ENCODE data around the gene MTCL1.

MTCL1 gene

DNA sequence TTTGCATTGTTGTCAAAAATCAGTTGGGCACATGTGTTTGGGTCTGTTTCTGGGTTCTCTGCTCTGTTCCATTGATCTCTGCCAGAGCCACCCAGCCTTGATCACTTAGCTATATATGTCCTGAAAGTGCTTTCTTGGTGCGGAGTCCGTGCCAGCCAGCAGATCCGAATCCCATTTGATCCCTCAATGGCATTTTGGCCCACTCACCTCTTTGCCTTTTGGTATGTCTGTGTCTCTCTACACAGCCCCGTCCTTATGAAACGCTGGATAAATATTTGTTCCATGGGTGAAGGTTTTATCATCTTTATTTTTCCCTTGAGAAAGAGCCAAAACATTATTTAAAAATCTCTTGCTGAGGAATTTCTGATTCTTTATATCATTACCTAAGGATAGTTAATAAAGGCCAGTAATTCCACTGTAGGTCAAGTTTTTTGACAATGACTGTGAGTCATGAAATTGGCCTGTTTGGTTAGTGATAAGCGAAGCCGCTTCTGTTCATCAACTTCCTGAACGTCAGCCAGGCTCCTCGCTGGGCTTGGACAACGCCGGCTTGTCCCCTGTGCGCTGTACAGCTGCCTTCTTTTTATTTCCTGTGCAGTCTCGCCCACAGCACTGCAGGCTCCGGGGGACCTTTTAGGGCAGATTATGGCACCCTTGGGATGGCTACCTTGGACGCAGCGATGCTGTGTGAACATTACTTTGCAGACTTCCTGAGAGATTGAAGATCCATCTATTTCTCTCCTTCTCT is 24.9 kb downstream of the MTCL1 start:
- Histone ChIP-seq H3K9me3 (ENCODE audit: control insufficient read depth, insufficient read depth, low read length) (no peaks in the 10 kb centered on the region), H3K4me1 (ENCODE audit: control insufficient read depth, insufficient read depth, low read length) (peaks cover 18% of the 10 kb centered on the region), H3K27ac (ENCODE audit: low read depth, low read length) (no peak overlapping the region), H3K36me3 (ENCODE audit: control insufficient read depth, insufficient read depth, low read length) (peaks cover 5% of the 10 kb centered on the region; the same call in 1 of the 2 replicates), H3K4me3 (ENCODE audit: low read depth, low read length) (no peak overlapping the region), H3K9ac (ENCODE audit: low read depth, low read length) (no peak overlapping the region), H3K27me3 (ENCODE audit: control insufficient read depth, insufficient read depth, low read length) (no peaks in the 10 kb centered on the region)

DNA sequence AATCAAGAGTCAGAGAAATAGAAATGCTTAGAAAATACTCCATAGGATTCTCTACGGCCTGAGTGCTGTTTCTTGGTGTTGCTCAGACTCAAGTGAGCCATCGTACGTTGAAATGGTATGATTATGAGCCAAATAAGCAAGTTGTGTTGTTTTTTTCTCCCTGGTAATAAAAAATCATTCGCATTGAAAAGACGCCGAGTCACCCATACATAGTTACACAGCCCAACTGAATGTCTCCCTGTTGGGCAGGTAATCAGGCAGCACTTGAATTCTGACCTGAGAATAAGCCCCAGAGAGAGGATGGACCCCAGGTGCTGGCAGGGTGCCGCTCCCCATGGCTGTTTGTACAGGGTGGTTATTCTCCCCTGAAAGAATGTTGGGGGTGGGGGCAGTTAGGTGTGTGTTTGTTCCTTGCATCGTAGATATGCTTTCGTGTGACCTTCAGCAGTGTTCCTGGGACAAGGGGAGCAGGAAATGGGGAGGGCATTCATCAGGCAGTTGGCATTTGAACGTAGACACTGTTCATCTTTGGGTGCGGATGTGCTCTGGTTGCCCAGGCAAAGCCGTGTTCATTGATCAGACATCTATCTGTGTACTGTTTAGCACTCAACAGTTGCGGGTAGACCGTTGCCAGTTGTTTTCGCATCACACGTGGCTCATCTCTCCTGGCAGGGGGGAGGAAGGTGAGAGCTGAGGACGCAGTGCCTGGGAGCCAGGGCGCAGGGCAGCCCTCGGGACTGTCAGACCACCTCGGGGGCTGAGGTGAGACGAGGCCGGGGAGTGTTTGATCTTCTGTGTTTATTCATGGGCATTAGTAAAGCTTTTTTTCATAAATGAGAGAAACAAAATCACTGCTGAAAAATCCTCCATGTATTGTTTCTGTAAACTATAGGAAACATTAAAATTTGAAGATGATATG is 27.3 kb downstream of the MTCL1 start:
- peaks cover 22% of the 10 kb centered on the region for H3K4me1 ChIP-seq (ENCODE audit: control insufficient read depth, insufficient read depth, low read length)

DNA sequence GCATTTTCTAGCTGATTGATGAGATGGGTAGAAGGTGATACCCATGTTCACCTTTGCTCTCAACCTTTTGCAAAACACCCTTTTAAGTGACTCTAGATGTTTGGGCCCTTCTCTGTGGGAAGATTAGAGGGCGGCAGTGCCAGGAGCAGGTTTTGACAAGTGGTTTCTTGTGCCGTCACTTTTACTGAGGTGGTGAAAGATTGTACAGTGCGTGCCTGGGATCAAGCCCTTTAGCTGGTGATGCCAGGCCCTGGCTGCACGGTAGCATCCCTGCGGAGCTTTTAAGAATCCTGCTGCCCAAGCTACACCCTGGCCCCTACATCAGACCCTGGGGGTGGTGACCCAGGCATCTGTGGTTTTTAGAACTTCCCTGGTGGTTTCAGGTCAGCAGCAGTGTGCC is 29.1 kb downstream of the MTCL1 start:
- Histone ChIP-seq H3K9me3 (ENCODE audit: control insufficient read depth, insufficient read depth, low read length) (no peaks in the 10 kb centered on the region), H3K9ac (ENCODE audit: low read depth, low read length) (no peak overlapping the region), H3K27ac (ENCODE audit: low read depth, low read length) (no peak overlapping the region), H3K36me3 (ENCODE audit: control insufficient read depth, insufficient read depth, low read length) (peaks cover 22% of the 10 kb centered on the region), H3K4me3 (ENCODE audit: low read depth, low read length) (no peak overlapping the region), H3K27me3 (ENCODE audit: control insufficient read depth, insufficient read depth, low read length) (no peaks in the 10 kb centered on the region), H3K4me1 (ENCODE audit: control insufficient read depth, insufficient read depth, low read length) (peaks cover 22% of the 10 kb centered on the region)

More for the DNA sequence above, 27.3 kb downstream of the MTCL1 start:
- Histone ChIP-seq H3K9me3 (ENCODE audit: control insufficient read depth, insufficient read depth, low read length) (no peaks in the 10 kb centered on the region), H3K4me3 (ENCODE audit: low read depth, low read length) (no peak overlapping the region), H3K27ac (ENCODE audit: low read depth, low read length) (peak overlapping the region; percentile 55), H3K27me3 (ENCODE audit: control insufficient read depth, insufficient read depth, low read length) (no peaks in the 10 kb centered on the region), H3K36me3 (ENCODE audit: control insufficient read depth, insufficient read depth, low read length) (peaks cover 16% of the 10 kb centered on the region), H3K9ac (ENCODE audit: low read depth, low read length) (no peak overlapping the region)

DNA sequence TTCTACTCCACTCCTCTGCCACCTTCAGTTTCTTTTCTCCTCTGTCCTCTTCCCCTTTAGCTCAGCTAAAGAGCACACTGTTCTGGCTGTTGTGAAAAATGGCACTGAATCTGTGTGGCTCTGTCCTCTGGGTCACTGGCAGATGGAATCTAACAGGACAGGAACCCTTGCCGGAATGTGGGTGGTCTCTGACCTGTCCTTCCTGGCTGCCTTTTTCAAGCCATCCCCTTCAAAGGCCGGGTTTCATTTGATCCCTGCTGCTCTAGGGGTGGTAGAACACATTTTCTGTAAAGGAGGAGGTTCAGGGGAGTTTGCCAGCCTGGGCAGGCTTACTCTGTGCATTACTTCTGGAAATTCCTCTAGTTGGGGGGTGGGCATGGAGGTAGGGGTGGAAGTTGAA is 29.9 kb downstream of the MTCL1 start:
- peaks cover 21% of the 10 kb centered on the region for H3K36me3 ChIP-seq (ENCODE audit: control insufficient read depth, insufficient read depth, low read length)

DNA sequence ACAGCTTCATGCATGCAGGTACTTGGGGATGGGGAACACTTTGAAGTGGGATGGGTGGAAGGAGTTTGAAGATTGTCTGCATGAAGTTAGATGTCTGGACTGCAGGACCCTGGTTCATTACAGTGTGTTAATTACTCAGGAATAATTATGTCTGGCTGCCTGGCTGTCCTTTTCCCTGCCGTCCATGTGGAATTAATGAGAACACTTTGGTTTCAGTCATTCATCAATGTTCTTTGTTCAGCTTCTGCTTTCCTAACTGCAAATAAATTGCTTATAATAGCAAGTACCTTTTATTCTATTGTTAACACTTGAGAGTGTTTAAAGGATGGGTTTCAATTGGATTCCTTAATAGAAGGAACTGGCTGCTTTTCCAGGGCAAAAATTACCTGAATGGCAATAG is 35.8 kb downstream of the MTCL1 start:
- Histone ChIP-seq H3K9me3 (ENCODE audit: control insufficient read depth, insufficient read depth, low read length) (no peaks in the 10 kb centered on the region), H3K27me3 (ENCODE audit: control insufficient read depth, insufficient read depth, low read length) (no peaks in the 10 kb centered on the region), H3K4me3 (ENCODE audit: low read depth, low read length) (no peak overlapping the region), H3K27ac (ENCODE audit: low read depth, low read length) (no peak overlapping the region), H3K4me1 (ENCODE audit: control insufficient read depth, insufficient read depth, low read length) (no peaks in the 10 kb centered on the region; the same call in 1 of the 2 replicates), H3K36me3 (ENCODE audit: control insufficient read depth, insufficient read depth, low read length) (peaks cover 17% of the 10 kb centered on the region), H3K9ac (ENCODE audit: low read depth, low read length) (no peak overlapping the region)

More for the DNA sequence above, 29.9 kb downstream of the MTCL1 start:
- H3K4me3 ChIP-seq (ENCODE audit: low read depth, low read length): no peak overlapping the region
- peaks cover 22% of the 10 kb centered on the region for H3K4me1 ChIP-seq (ENCODE audit: control insufficient read depth, insufficient read depth, low read length)
- H3K9ac ChIP-seq (ENCODE audit: low read depth, low read length): no peak overlapping the region
- H3K27me3 ChIP-seq (ENCODE audit: control insufficient read depth, insufficient read depth, low read length): no peaks in the 10 kb centered on the region
- no peaks in the 10 kb centered on the region for H3K9me3 ChIP-seq (ENCODE audit: control insufficient read depth, insufficient read depth, low read length)
- no peak overlapping the region for H3K27ac ChIP-seq (ENCODE audit: low read depth, low read length)

DNA sequence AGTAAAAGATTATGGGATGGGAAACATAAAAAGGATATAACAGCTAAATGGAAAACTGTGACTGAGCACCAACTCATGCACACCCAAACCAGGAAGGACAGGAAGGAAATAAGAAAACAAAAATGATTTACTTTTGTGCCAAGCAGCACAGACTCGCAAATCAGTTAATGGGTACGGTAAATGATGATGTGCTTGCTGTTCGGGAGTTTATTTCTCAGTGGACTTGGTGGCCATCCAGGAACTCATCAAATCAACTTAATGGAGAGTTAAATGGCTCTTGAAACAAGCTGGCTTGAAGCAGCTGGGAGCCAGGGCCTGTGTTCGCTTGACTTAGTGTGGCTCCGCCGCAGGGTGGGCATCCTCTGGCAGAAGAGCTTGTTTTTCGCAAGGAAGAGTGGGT is 36.2 kb downstream of the MTCL1 start:
- no peaks in the 10 kb centered on the region for H3K9me3 ChIP-seq (ENCODE audit: control insufficient read depth, insufficient read depth, low read length)
- H3K9ac ChIP-seq (ENCODE audit: low read depth, low read length): no peak overlapping the region
- H3K36me3 ChIP-seq (ENCODE audit: control insufficient read depth, insufficient read depth, low read length): peaks cover 15% of the 10 kb centered on the region
- no peaks in the 10 kb centered on the region for H3K27me3 ChIP-seq (ENCODE audit: control insufficient read depth, insufficient read depth, low read length)
- no peaks in the 10 kb centered on the region; the same call in 1 of the 2 replicates for H3K4me1 ChIP-seq (ENCODE audit: control insufficient read depth, insufficient read depth, low read length)
- no peak overlapping the region for H3K27ac ChIP-seq (ENCODE audit: low read depth, low read length)
- no peak overlapping the region for H3K4me3 ChIP-seq (ENCODE audit: low read depth, low read length)

DNA sequence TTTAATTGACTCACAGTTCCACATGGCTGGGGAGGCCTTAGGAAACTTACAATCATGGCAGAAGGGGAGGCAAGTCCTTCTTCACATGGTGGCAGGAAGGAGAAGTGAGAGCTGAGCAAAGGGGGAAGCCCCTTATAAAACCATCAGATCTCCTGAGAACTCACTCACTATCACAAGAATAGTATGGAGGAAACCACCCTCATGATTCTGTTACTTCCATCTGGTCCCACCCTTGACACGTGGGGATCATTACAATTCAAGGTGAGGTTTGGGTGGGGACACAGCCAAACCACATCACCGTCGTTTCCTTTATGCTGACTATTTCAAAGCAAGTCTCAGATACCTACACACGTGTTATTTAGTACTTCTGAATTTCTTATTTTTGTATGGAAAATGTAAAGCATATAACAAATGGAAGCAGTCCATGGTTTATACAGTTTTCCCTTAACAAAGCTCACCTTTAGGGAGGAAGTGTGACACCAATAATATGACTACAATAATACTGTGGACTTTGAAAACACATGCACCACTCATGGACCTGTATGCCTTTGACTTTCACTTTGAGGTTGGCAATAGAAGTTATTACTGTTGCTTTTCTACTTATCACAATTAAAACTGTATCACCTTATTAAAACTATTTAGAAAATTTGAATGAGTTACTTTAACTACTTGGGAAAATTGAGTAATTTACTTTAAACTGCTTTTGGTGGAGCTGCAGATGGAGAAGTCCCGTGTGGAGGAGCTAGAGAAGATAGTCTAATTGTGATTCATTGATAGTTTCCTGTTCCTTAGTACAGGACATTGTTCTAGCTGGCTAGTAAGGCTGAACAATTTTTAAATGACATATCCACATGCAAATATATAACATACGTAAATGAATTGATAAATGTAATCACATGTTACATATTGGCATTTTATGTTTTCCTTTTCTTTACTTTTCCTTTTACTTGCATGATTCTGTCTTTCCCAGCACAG is 37.3 kb downstream of the MTCL1 start:
- Histone ChIP-seq H3K4me1 (ENCODE audit: control insufficient read depth, insufficient read depth, low read length) (no peaks in the 10 kb centered on the region; the same call in 1 of the 2 replicates), H3K36me3 (ENCODE audit: control insufficient read depth, insufficient read depth, low read length) (peaks cover 9% of the 10 kb centered on the region), H3K27me3 (ENCODE audit: control insufficient read depth, insufficient read depth, low read length) (no peaks in the 10 kb centered on the region), H3K27ac (ENCODE audit: low read depth, low read length) (no peak overlapping the region), H3K9me3 (ENCODE audit: control insufficient read depth, insufficient read depth, low read length) (no peaks in the 10 kb centered on the region), H3K9ac (ENCODE audit: low read depth, low read length) (no peak overlapping the region), H3K4me3 (ENCODE audit: low read depth, low read length) (no peak overlapping the region)

DNA sequence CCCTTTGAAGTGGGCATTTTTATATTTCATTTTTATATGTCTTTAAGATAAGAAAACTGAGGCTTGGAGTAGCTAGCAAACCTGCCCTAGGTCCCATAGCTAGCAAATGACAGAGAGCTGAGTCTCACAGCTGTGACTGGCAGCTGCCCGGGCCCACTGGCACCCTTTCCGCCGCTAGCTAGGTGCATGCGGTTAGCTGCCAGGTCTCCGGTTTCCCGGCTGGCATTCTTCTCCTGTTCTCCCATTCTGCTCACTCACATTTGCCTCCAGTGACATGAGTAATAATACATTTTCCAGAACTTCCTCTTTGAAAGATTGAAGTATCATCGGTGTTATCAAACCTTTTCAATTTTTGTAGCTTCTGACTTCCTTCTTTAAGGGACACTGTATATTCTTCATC is 38.7 kb downstream of the MTCL1 start:
- Histone ChIP-seq H3K27me3 (ENCODE audit: control insufficient read depth, insufficient read depth, low read length) (no peaks in the 10 kb centered on the region), H3K4me1 (ENCODE audit: control insufficient read depth, insufficient read depth, low read length) (no peaks in the 10 kb centered on the region; the same call in 1 of the 2 replicates), H3K9me3 (ENCODE audit: control insufficient read depth, insufficient read depth, low read length) (no peaks in the 10 kb centered on the region), H3K4me3 (ENCODE audit: low read depth, low read length) (no peak overlapping the region), H3K9ac (ENCODE audit: low read depth, low read length) (no peak overlapping the region), H3K36me3 (ENCODE audit: control insufficient read depth, insufficient read depth, low read length) (peaks cover 9% of the 10 kb centered on the region; the same call in 1 of the 2 replicates), H3K27ac (ENCODE audit: low read depth, low read length) (no peak overlapping the region)

DNA sequence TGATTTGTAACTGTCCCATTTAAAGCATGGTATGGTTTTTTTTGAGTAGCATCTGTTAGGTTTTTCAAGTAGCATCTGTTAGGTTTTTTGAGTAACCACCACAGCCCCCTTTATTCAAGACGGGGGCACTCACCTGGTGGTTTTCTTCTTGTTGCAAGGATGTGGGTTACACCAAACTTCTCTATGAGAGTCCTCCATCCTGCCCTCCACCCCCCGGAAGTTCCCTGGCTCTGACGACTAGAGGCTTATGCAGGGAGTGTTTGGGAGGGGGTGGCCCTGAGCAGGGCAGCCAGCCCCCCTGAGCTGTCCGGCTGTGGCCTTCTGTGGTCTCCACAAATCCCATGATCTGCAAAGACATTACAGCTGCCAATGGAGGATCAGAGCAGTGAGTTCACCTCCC is 39.3 kb downstream of the MTCL1 start:
- Histone ChIP-seq H3K27ac (ENCODE audit: low read depth, low read length) (no peak overlapping the region), H3K4me1 (ENCODE audit: control insufficient read depth, insufficient read depth, low read length) (no peaks in the 10 kb centered on the region), H3K9me3 (ENCODE audit: control insufficient read depth, insufficient read depth, low read length) (no peaks in the 10 kb centered on the region), H3K4me3 (ENCODE audit: low read depth, low read length) (no peak overlapping the region), H3K27me3 (ENCODE audit: control insufficient read depth, insufficient read depth, low read length) (no peaks in the 10 kb centered on the region), H3K9ac (ENCODE audit: low read depth, low read length) (no peak overlapping the region), H3K36me3 (ENCODE audit: control insufficient read depth, insufficient read depth, low read length) (peaks cover 11% of the 10 kb centered on the region; the same call in 1 of the 2 replicates)

DNA sequence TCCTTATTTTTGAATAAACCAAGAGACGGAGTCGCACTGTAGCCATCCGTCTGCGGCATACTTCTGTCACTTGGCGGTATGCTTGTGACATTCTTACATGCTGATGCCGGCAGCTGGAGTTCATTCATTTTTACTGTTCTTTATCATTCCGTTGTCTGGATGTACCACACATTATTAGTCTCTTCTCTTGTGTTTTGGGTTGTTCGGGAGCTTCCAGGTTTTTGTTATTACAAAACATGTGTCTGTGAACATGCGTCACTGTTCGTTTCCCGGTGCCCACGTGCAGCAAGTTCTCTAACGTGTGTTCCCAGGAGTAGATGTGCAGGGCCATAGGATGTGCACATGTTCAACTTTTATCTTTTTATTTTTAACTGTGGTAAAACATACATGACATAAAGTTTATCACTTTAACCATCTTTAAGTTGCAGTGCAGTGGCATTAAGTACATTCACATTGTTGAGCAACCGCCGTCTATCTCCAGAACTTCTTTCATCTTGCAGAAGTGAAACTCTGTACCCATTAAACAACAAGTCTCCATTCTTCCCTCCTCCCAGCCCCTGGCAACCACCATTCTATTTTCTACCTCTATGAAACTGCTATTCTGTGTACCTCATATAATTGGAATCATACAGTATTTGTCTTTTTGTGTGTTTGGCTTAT is 40.1 kb downstream of the MTCL1 start:
- no peak overlapping the region for H3K9ac ChIP-seq (ENCODE audit: low read depth, low read length)
- peaks cover 11% of the 10 kb centered on the region; the same call in 1 of the 2 replicates for H3K36me3 ChIP-seq (ENCODE audit: control insufficient read depth, insufficient read depth, low read length)
- H3K4me1 ChIP-seq (ENCODE audit: control insufficient read depth, insufficient read depth, low read length): no peaks in the 10 kb centered on the region
- H3K4me3 ChIP-seq (ENCODE audit: low read depth, low read length): no peak overlapping the region
- no peaks in the 10 kb centered on the region for H3K27me3 ChIP-seq (ENCODE audit: control insufficient read depth, insufficient read depth, low read length)
- no peaks in the 10 kb centered on the region for H3K9me3 ChIP-seq (ENCODE audit: control insufficient read depth, insufficient read depth, low read length)
- H3K27ac ChIP-seq (ENCODE audit: low read depth, low read length): no peak overlapping the region
